K562 (cell line): ENCODE data around the gene HAS3. TPM values are rescaled to one million over a fixed set of nuclear protein-coding genes. Genes with fewer than 3 reads are reported as not detected.

Experiments used
- ARHGAP35 ChIP-seq: fragments of 450-650 bp; IDR thresholded peaks from 2 replicates; pipeline ENCODE4 v1.6.1; 2018; ENCODE audit not compliant: partially characterized antibody
- KAT2B ChIP-seq: IDR thresholded peaks from one replicate; pipeline ENCODE4 v1.6.1; 2012; ENCODE audit warnings: low read depth, mild to moderate bottlenecking, control low read depth, inconsistent platforms, low read length, moderate library complexity
- PATZ1 ChIP-seq: fragments of 250-450 bp; sonication (Bioruptor Pico); IDR thresholded peaks from 2 replicates; pipeline ENCODE4 v1.5.0; 2020; ENCODE audit warnings: mild to moderate bottlenecking, borderline replicate concordance
- POLR2A ChIP-seq: fragments of 450-650 bp; conservative IDR thresholded peaks from 2 replicates; pipeline ENCODE4 v1.6.1; 2016
- RFX1 ChIP-seq: fragments of 450-650 bp; IDR thresholded peaks from 2 replicates; pipeline ENCODE4 v1.6.1; 2016; ENCODE audit warnings: mild to moderate bottlenecking, moderate library complexity
- polyA plus RNA-seq, 8 experiments: library from polyadenylated mRNA; depleted of rRNA in 4 of 8; stranded (reverse) in 5 of 8; unstranded in 3 of 8; fragments of >200 nt; fragmentation: Nextera tagmentation in 2 of 8; fragmentation: Illumina TruSeq in 1 of 8; extraction: Ambion mirVana in 2 of 8; extraction: Trizol in 1 of 8; gene quantifications; 2 replicates each; pipeline versions ENCODE4 v1.2.1 to v1.2.3, GENCODE V29; 2011 to 2014; ENCODE audit warnings: inconsistent platforms in 1 of 8, missing spikeins in 1 of 8
- total RNA-seq, 7 experiments: library from RNA; depleted of rRNA in 6 of 7; stranded (reverse); fragments of >200 nt in 6 of 7; fragmentation: Illumina TruSeq in 2 of 7; extraction: Trizol in 2 of 7; gene quantifications; 2 replicates each; pipeline versions ENCODE4 v1.2.1 to v1.2.3, GENCODE V29; 2011 to 2021; ENCODE audit warnings: low replicate concordance in 1 of 7
- TF ChIP-seq, protein P1 (sequence below): fragments of 250-450 bp; sonication (Bioruptor Pico); IDR thresholded peaks from 2 replicates; pipeline ENCODE4 v1.4.0; 2020
- TF ChIP-seq, protein P2 (sequence below): fragments of 200-600 bp; sonication (generic); IDR thresholded peaks from one replicate; pipeline ENCODE4 v1.6.1; 2012; ENCODE audit warnings: mild to moderate bottlenecking, low read depth, low read length, inconsistent platforms
- TF ChIP-seq, protein P3 (sequence below): IDR thresholded peaks from 3 replicates; pipeline ENCODE4 v1.6.1; 2011; ENCODE audit warnings: borderline replicate concordance, mild to moderate bottlenecking; ENCODE audit not compliant: insufficient read length, insufficient read depth

The HAS3 gene
- total and polyA plus RNA-seq, 9 of the 15 experiments (the other 6 are each of a cell fraction or from before 2014, with no cell fraction given): 0.04 to 0.33 (median 0.13) TPM; not detected in 1

- TF ChIP-seq, protein P1, sequence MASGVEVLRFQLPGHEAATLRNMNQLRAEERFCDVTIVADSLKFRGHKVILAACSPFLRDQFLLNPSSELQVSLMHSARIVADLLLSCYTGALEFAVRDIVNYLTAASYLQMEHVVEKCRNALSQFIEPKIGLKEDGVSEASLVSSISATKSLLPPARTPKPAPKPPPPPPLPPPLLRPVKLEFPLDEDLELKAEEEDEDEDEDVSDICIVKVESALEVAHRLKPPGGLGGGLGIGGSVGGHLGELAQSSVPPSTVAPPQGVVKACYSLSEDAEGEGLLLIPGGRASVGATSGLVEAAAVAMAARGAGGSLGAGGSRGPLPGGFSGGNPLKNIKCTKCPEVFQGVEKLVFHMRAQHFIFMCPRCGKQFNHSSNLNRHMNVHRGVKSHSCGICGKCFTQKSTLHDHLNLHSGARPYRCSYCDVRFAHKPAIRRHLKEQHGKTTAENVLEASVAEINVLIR (CRISPR knock-in tag): no peak
- TF ChIP-seq KAT2B (no peak), PATZ1 (no peak), RFX1 (no peak), POLR2A (no peak), ARHGAP35 (no peak)
- TF ChIP-seq, protein P2, sequence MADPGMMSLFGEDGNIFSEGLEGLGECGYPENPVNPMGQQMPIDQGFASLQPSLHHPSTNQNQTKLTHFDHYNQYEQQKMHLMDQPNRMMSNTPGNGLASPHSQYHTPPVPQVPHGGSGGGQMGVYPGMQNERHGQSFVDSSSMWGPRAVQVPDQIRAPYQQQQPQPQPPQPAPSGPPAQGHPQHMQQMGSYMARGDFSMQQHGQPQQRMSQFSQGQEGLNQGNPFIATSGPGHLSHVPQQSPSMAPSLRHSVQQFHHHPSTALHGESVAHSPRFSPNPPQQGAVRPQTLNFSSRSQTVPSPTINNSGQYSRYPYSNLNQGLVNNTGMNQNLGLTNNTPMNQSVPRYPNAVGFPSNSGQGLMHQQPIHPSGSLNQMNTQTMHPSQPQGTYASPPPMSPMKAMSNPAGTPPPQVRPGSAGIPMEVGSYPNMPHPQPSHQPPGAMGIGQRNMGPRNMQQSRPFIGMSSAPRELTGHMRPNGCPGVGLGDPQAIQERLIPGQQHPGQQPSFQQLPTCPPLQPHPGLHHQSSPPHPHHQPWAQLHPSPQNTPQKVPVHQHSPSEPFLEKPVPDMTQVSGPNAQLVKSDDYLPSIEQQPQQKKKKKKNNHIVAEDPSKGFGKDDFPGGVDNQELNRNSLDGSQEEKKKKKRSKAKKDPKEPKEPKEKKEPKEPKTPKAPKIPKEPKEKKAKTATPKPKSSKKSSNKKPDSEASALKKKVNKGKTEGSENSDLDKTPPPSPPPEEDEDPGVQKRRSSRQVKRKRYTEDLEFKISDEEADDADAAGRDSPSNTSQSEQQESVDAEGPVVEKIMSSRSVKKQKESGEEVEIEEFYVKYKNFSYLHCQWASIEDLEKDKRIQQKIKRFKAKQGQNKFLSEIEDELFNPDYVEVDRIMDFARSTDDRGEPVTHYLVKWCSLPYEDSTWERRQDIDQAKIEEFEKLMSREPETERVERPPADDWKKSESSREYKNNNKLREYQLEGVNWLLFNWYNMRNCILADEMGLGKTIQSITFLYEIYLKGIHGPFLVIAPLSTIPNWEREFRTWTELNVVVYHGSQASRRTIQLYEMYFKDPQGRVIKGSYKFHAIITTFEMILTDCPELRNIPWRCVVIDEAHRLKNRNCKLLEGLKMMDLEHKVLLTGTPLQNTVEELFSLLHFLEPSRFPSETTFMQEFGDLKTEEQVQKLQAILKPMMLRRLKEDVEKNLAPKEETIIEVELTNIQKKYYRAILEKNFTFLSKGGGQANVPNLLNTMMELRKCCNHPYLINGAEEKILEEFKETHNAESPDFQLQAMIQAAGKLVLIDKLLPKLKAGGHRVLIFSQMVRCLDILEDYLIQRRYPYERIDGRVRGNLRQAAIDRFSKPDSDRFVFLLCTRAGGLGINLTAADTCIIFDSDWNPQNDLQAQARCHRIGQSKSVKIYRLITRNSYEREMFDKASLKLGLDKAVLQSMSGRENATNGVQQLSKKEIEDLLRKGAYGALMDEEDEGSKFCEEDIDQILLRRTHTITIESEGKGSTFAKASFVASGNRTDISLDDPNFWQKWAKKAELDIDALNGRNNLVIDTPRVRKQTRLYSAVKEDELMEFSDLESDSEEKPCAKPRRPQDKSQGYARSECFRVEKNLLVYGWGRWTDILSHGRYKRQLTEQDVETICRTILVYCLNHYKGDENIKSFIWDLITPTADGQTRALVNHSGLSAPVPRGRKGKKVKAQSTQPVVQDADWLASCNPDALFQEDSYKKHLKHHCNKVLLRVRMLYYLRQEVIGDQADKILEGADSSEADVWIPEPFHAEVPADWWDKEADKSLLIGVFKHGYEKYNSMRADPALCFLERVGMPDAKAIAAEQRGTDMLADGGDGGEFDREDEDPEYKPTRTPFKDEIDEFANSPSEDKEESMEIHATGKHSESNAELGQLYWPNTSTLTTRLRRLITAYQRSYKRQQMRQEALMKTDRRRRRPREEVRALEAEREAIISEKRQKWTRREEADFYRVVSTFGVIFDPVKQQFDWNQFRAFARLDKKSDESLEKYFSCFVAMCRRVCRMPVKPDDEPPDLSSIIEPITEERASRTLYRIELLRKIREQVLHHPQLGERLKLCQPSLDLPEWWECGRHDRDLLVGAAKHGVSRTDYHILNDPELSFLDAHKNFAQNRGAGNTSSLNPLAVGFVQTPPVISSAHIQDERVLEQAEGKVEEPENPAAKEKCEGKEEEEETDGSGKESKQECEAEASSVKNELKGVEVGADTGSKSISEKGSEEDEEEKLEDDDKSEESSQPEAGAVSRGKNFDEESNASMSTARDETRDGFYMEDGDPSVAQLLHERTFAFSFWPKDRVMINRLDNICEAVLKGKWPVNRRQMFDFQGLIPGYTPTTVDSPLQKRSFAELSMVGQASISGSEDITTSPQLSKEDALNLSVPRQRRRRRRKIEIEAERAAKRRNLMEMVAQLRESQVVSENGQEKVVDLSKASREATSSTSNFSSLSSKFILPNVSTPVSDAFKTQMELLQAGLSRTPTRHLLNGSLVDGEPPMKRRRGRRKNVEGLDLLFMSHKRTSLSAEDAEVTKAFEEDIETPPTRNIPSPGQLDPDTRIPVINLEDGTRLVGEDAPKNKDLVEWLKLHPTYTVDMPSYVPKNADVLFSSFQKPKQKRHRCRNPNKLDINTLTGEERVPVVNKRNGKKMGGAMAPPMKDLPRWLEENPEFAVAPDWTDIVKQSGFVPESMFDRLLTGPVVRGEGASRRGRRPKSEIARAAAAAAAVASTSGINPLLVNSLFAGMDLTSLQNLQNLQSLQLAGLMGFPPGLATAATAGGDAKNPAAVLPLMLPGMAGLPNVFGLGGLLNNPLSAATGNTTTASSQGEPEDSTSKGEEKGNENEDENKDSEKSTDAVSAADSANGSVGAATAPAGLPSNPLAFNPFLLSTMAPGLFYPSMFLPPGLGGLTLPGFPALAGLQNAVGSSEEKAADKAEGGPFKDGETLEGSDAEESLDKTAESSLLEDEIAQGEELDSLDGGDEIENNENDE: no peak
- TF ChIP-seq, protein P3, sequence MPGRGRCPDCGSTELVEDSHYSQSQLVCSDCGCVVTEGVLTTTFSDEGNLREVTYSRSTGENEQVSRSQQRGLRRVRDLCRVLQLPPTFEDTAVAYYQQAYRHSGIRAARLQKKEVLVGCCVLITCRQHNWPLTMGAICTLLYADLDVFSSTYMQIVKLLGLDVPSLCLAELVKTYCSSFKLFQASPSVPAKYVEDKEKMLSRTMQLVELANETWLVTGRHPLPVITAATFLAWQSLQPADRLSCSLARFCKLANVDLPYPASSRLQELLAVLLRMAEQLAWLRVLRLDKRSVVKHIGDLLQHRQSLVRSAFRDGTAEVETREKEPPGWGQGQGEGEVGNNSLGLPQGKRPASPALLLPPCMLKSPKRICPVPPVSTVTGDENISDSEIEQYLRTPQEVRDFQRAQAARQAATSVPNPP: no peak
These were observed 14.1 kb downstream of the HAS3 start (continued) for GRCh38 chr16:69119536-69119935.
